H1 (cell line): Measurements from ENCODE around the gene NOL8. TPM values are rescaled to one million over a fixed set of nuclear protein-coding genes. Genes with fewer than 3 reads are reported as not detected.

ENCODE experiments used
- CTCF ChIA-PET: fragments of 300-600 bp; sonication (Branson Sonifier 250); formaldehyde crosslinking; loops from one replicate; lab custom pipeline; 2021; ENCODE audit not compliant: partially characterized antibody; lab: Charles Lee
- POLR2A ChIA-PET: fragments of 300-600 bp; sonication (Branson Sonifier 250); formaldehyde crosslinking; loops from one replicate; lab custom pipeline; 2021; ENCODE audit warnings: inconsistent platforms; ENCODE audit not compliant: partially characterized antibody; lab: Charles Lee
- DNase-seq, 2 experiments: peaks; one replicate each; pipeline versions ENCODE4 v3.0.0 to v3.0.0-alpha.2; 2010 to 2022; ENCODE audit warnings: low spot score in 2 of 2, low read depth in 1 of 2, mixed read lengths in 1 of 2
- FAIRE-seq: peaks from 2 replicates; lab custom pipeline; 2011; peaks lifted over from hg19 to GRCh38; lab: Jason Lieb, UNC
- H2AFZ ChIP-seq: 2 replicates; pipeline ENCODE4 v1.8.1; 2012; ENCODE audit warnings: low read length, inconsistent platforms
- H2AK5ac ChIP-seq: 2 replicates; pipeline ENCODE4 v1.6.1; 2013; ENCODE audit warnings: low read depth, low read length
- H2BK120ac ChIP-seq: replicated peaks from 2 replicates; pipeline ENCODE3; 2013; ENCODE audit warnings: low read depth, low read length, inconsistent platforms
- H2BK12ac ChIP-seq: 2 replicates; pipeline ENCODE4 v1.6.1; 2013; ENCODE audit warnings: low read depth, low read length
- H2BK15ac ChIP-seq: 2 replicates; pipeline ENCODE4 v1.6.1; 2013; ENCODE audit warnings: low read length
- H2BK20ac ChIP-seq: 2 replicates; pipeline ENCODE4 v1.6.1; 2013; ENCODE audit warnings: low read length
- H2BK5ac ChIP-seq: 2 replicates; pipeline ENCODE4 v1.6.1; 2013; ENCODE audit warnings: low read depth, low read length
- H3K14ac ChIP-seq: 2 replicates; pipeline ENCODE4 v1.6.1; 2013; ENCODE audit warnings: inconsistent platforms; ENCODE audit not compliant: insufficient read length
- H3K18ac ChIP-seq: 2 replicates; pipeline ENCODE4 v1.6.1; 2013; ENCODE audit warnings: low read length; ENCODE audit errors: extremely low read depth
- H3K23ac ChIP-seq: 2 replicates; pipeline ENCODE4 v1.6.1; 2013; ENCODE audit warnings: inconsistent platforms; ENCODE audit not compliant: insufficient read length
- H3K23me2 ChIP-seq: 2 replicates; pipeline ENCODE4 v1.6.1; 2013; ENCODE audit warnings: low read depth, low read length
- H3K27ac ChIP-seq: 2 replicates; pipeline ENCODE4 v1.6.1; 2011; ENCODE audit warnings: low read depth, low read length, inconsistent platforms
- H3K27me3 ChIP-seq, 4 experiments: replicated peaks in 1 of 4; 1 replicate in 1 of 4; 2 replicates in 3 of 4; pipeline versions ENCODE4 v1.6.1 to v1.8.1; 2011 to 2013; ENCODE audit warnings: low read length in 3 of 4, mild to moderate bottlenecking in 3 of 4, inconsistent platforms in 2 of 4, mixed read lengths in 2 of 4, moderate library complexity in 1 of 4; ENCODE audit not compliant: control insufficient read depth in 3 of 4, insufficient read depth in 3 of 4; ENCODE audit errors: extremely low read depth in 1 of 4
- H3K36me3 ChIP-seq, 4 experiments: 2 replicates each; pipeline versions ENCODE4 v1.6.1 to v1.8.1; 2011 to 2013; ENCODE audit warnings: mild to moderate bottlenecking in 4 of 4, low read length in 3 of 4, moderate library complexity in 2 of 4, control low read depth in 1 of 4, inconsistent platforms in 1 of 4; ENCODE audit not compliant: insufficient read depth in 4 of 4, control insufficient read depth in 2 of 4
- H3K4ac ChIP-seq: replicated peaks from 2 replicates; pipeline ENCODE3; 2013; ENCODE audit warnings: low read length, low read depth, mixed read lengths, inconsistent platforms; ENCODE audit not compliant: insufficient read length
- H3K4me1 ChIP-seq, 4 experiments: replicated peaks in 1 of 4; 1 replicate in 1 of 4; 2 replicates in 3 of 4; pipeline versions ENCODE4 v1.6.1 to v1.8.1; 2011 to 2013; ENCODE audit warnings: low read length in 3 of 4, inconsistent platforms in 2 of 4, mixed read lengths in 1 of 4; ENCODE audit not compliant: insufficient read depth in 4 of 4, control insufficient read depth in 3 of 4
- H3K4me2 ChIP-seq, 2 experiments: 2 replicates each; pipeline versions ENCODE4 v1.6.1 to v1.8.1; 2011 to 2013; ENCODE audit warnings: low read depth in 2 of 2, low read length in 2 of 2, control low read depth in 1 of 2, inconsistent platforms in 1 of 2, mild to moderate bottlenecking in 1 of 2; ENCODE audit not compliant: insufficient read depth in 1 of 2
- H3K4me3 ChIP-seq, 4 experiments: fragments of 200-600, 300-600 bp in 1 of 4; sonication (generic), shearing (Covaris generic), sonication (Bioruptor Twin) in 1 of 4; 2 replicates each; pipeline versions ENCODE4 v1.5.1 to v1.8.1; 2011 to 2016; ENCODE audit warnings: low read length in 4 of 4, low read depth in 3 of 4, control low read depth in 2 of 4, inconsistent platforms in 2 of 4, mild to moderate bottlenecking in 2 of 4, mixed read lengths in 1 of 4, moderate library complexity in 1 of 4; ENCODE audit not compliant: insufficient read depth in 2 of 4; ENCODE audit errors: extremely low read depth in 1 of 4
- H3K56ac ChIP-seq: replicated peaks from 2 replicates; pipeline ENCODE3; 2013; ENCODE audit warnings: low read depth, mild to moderate bottlenecking, mixed read lengths, low read length, inconsistent platforms; ENCODE audit not compliant: insufficient read length
- H3K79me1 ChIP-seq: 2 replicates; pipeline ENCODE4 v1.6.1; 2013; ENCODE audit warnings: low read depth, low read length, control low read depth
- H3K79me2 ChIP-seq, 2 experiments: 2 replicates each; pipeline versions ENCODE4 v1.6.1 to v1.8.1; 2012 to 2013; ENCODE audit warnings: low read length in 2 of 2, mild to moderate bottlenecking in 2 of 2, inconsistent platforms in 1 of 2; ENCODE audit not compliant: insufficient read depth in 2 of 2, control insufficient read depth in 1 of 2
- H3K9ac ChIP-seq, 4 experiments: replicated peaks in 1 of 4; 1 replicate in 1 of 4; 2 replicates in 3 of 4; pipeline versions ENCODE4 v1.6.1 to v1.8.1; 2011 to 2013; ENCODE audit warnings: low read depth in 3 of 4, low read length in 3 of 4, control low read depth in 2 of 4, mild to moderate bottlenecking in 2 of 4, moderate library complexity in 2 of 4, inconsistent platforms in 1 of 4; ENCODE audit errors: extremely low read depth in 1 of 4
- H3K9me3 ChIP-seq, 2 experiments: 2 replicates each; pipeline versions ENCODE4 v1.6.1 to v1.8.1; 2012 to 2013; ENCODE audit warnings: mild to moderate bottlenecking in 2 of 2, moderate library complexity in 2 of 2, control low read depth in 1 of 2, inconsistent platforms in 1 of 2, low read depth in 1 of 2, low read length in 1 of 2, mixed read lengths in 1 of 2; ENCODE audit not compliant: insufficient read depth in 2 of 2
- H4K20me1 ChIP-seq, 2 experiments: replicated peaks in 1 of 2; 2 replicates each; pipeline versions ENCODE3 to v1.8.1; 2011 to 2013; ENCODE audit warnings: inconsistent platforms in 2 of 2, low read length in 2 of 2, mild to moderate bottlenecking in 1 of 2; ENCODE audit not compliant: insufficient read depth in 2 of 2, control insufficient read depth in 1 of 2
- H4K5ac ChIP-seq: 2 replicates; pipeline ENCODE4 v1.6.1; 2013; ENCODE audit warnings: low read length, low read depth, mixed read lengths, inconsistent platforms; ENCODE audit not compliant: insufficient read length
- H4K8ac ChIP-seq: 2 replicates; pipeline ENCODE4 v1.8.0; 2013; ENCODE audit warnings: mild to moderate bottlenecking, moderate library complexity, low read length, inconsistent platforms; ENCODE audit not compliant: insufficient read depth; ENCODE audit errors: extremely low read depth
- H4K91ac ChIP-seq: replicated peaks from 2 replicates; pipeline ENCODE3; 2013; ENCODE audit warnings: low read length, mixed read lengths, inconsistent platforms; ENCODE audit not compliant: insufficient read length
- BCL11A ChIP-seq, 2 experiments: IDR thresholded peaks; one replicate each; pipeline ENCODE4 v1.6.1; 2011; ENCODE audit warnings: low read depth in 2 of 2, low read length in 2 of 2, mild to moderate bottlenecking in 2 of 2
- CBX8 ChIP-seq: fragments of 300-800, 300-1000 bp; sonication (generic); IDR thresholded peaks from 2 replicates; pipeline ENCODE4 v1.7.1; 2016; ENCODE audit warnings: low read depth, low read length, borderline replicate concordance
- CHD1 ChIP-seq: IDR thresholded peaks from 2 replicates; pipeline ENCODE4 v1.6.1; 2012; ENCODE audit warnings: low read depth, low read length, improper control_type of control experiment
- EGR1 ChIP-seq: IDR thresholded peaks from 2 replicates; pipeline ENCODE4 v1.6.1; 2011; ENCODE audit warnings: low read depth, low read length, borderline replicate concordance
- JUND ChIP-seq: IDR thresholded peaks from 2 replicates; pipeline ENCODE4 v1.6.1; 2011; ENCODE audit warnings: mild to moderate bottlenecking, improper control_type of control experiment, low read length
- KDM1A ChIP-seq: fragments of 200-600, 300-600 bp; sonication (generic); IDR thresholded peaks from 2 replicates; pipeline ENCODE4 v1.7.1; 2016; ENCODE audit warnings: mild to moderate bottlenecking, low read length, borderline replicate concordance
- MAX ChIP-seq: IDR thresholded peaks from 2 replicates; pipeline ENCODE4 v1.6.1; 2012; ENCODE audit warnings: inconsistent platforms
- NANOG ChIP-seq: IDR thresholded peaks from 2 replicates; pipeline ENCODE4 v1.6.1; 2011; ENCODE audit warnings: low read length, low read depth, mild to moderate bottlenecking, inconsistent platforms; ENCODE audit not compliant: insufficient read depth, poor library complexity, severe bottlenecking
- POLR2A ChIP-seq, 2 experiments: IDR thresholded peaks; 1 replicate in 1 of 2; 2 replicates in 1 of 2; pipeline ENCODE4 v1.6.1; 2011; ENCODE audit warnings: low read depth in 2 of 2, low read length in 2 of 2, mild to moderate bottlenecking in 2 of 2; ENCODE audit errors: control extremely low read depth in 1 of 2
- RAD21 ChIP-seq, 2 experiments: IDR thresholded peaks in 1 of 2; conservative IDR thresholded peaks in 1 of 2; 2 replicates each; pipeline ENCODE4 v1.6.1; 2011; ENCODE audit warnings: low read depth in 2 of 2, low read length in 2 of 2, improper control_type of control experiment in 1 of 2, inconsistent platforms in 1 of 2, mild to moderate bottlenecking in 1 of 2, moderate library complexity in 1 of 2
- SP4 ChIP-seq: IDR thresholded peaks from 2 replicates; pipeline ENCODE4 v1.6.1; 2012; ENCODE audit warnings: low read length, inconsistent platforms
- TCF12 ChIP-seq: IDR thresholded peaks from 2 replicates; pipeline ENCODE4 v1.6.1; 2011; ENCODE audit warnings: low read depth, mild to moderate bottlenecking, low read length
- YY1 ChIP-seq: IDR thresholded peaks from 2 replicates; pipeline ENCODE4 v1.6.1; 2011; ENCODE audit warnings: low read depth, mild to moderate bottlenecking, low read length
- WGBS, 2 experiments: shearing (Covaris generic) in 1 of 2; methylation state at CpG; one replicate each; pipeline versions ENCODE4 v1.1.6 to v1.1.7; 2013 to 2015; ENCODE audit warnings: low lambda C conversion rate in 2 of 2, mixed read lengths in 2 of 2, inconsistent platforms in 1 of 2, low coverage in 1 of 2, missing lambda C conversion rate in 1 of 2; ENCODE audit not compliant: insufficient replicate concordance in 2 of 2, insufficient coverage in 1 of 2, insufficient read length in 1 of 2; ENCODE audit errors: extremely low coverage in 1 of 2, missing lambda C conversion rate in 1 of 2; 5-methylcytosine and 5-hydroxymethylcytosine counted together
- polyA plus RNA-seq, 7 experiments: library from polyadenylated mRNA; depleted of rRNA in 3 of 7; stranded (reverse) in 5 of 7; unstranded in 2 of 7; fragments of >200 nt in 5 of 7; fragments of 200-250 nt in 2 of 7; gene quantifications; 1 replicate in 5 of 7; 2 replicates in 1 of 7; 4 replicates in 1 of 7; pipeline versions ENCODE4 v1.2.1 to v1.2.3, GENCODE V29; 2011 to 2013; ENCODE audit warnings: missing spikeins in 2 of 7, mixed read lengths in 2 of 7
- total RNA-seq: library from RNA; stranded (reverse); fragmentation: NEBNext Ultra II Directional; extraction: Animal tissue kit (Norgen Biotek cat#: 25700); gene quantifications from 2 replicates; pipeline ENCODE4 v1.2.1, GENCODE V29; 2021

Gene NOL8
- total and polyA plus RNA-seq, 2 of the 8 experiments (the other 6 are each of a cell fraction or from before 2014, with no cell fraction given) = 6.2 to 30.4 TPM

DNA sequence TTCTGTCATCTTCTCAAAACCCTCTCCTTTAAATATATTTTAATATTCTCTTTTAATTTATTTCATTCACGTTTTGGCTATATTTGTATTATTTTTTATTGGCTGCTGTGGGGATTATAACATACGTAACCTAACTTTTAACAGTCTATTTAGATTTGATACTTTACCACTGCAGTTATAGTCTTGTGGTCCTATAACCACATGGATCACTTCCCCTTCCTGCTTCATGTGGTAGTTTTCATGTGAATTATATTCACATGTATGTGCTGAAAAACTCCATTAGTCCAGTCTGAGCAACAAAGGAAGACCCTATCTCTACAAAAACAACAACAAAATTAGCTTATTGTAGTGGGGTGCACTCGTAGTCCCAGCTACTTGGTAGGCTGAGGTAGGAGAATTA, 34.9 kb upstream of the NOL8 start:
- H4K5ac ChIP-seq = no peak overlapping the region
- H3K4me2 ChIP-seq = no peak overlapping the region
- no peaks in the 10 kb centered on the region for H3K79me1 ChIP-seq
- CTCF ChIA-PET = interaction anchor here (0.6 kb wide), 1 partner anchor 269 kb away, joined by 3 read pairs; no protein-coding TSS in a partner anchor
- no peak overlapping the region for H3K9ac ChIP-seq
- no peak for DNase-seq
- no peak overlapping the region for H2BK20ac ChIP-seq
- no peak overlapping the region for H2AK5ac ChIP-seq
- no peak for FAIRE-seq
- H4K91ac ChIP-seq = no peak overlapping the region
- H2AFZ ChIP-seq = no peak overlapping the region
- H3K23me2 ChIP-seq = no peaks in the 10 kb centered on the region
- no peak overlapping the region for H2BK12ac ChIP-seq
- H2BK120ac ChIP-seq = no peak overlapping the region
- no peaks in the 10 kb centered on the region for H4K20me1 ChIP-seq
- H3K27ac ChIP-seq = no peak overlapping the region
- H3K4me3 ChIP-seq = no peak overlapping the region
- H3K23ac ChIP-seq = no peak overlapping the region
- POLR2A ChIA-PET = no interaction called here
- no peaks in the 10 kb centered on the region; a peak in 2 of 8 replicates for H3K36me3 ChIP-seq
- TF ChIP-seq MAX = no peak
- no peak for TF ChIP-seq CHD1
- no peak for TF ChIP-seq SP4
- TF ChIP-seq EGR1 = no peak
- TF ChIP-seq NANOG = no peak
- TF ChIP-seq YY1 = no peak
- TF ChIP-seq POLR2A (IDR thresholded peaks at IDR 0.05; ENCODE audit: control extremely low read depth in 1 of 2, low read depth in 2 of 2, low read length in 2 of 2) = no peak
- no peak for TF ChIP-seq RAD21 (IDR thresholded peaks at IDR 0.05 in 1 of 2, conservative IDR thresholded peaks at IDR 0.05 in 1 of 2; ENCODE audit: low read depth in 2 of 2, low read length in 2 of 2)
- TF ChIP-seq CBX8 = no peak
- TF ChIP-seq BCL11A (IDR thresholded peaks at IDR 0.05; ENCODE audit: low read depth in 2 of 2, low read length in 2 of 2) = no peak
- TF ChIP-seq JUND = no peak
- TF ChIP-seq TCF12 = no peak
- TF ChIP-seq KDM1A = no peak
- no peaks in the 10 kb centered on the region for H3K79me2 ChIP-seq
- H3K14ac ChIP-seq = no peak overlapping the region
- no peaks in the 10 kb centered on the region for H3K4me1 ChIP-seq
- H2BK5ac ChIP-seq = no peak overlapping the region
- no peak overlapping the region for H3K4ac ChIP-seq
- WGBS, 2 experiments = 85% methylated on average over 3 of the region's 3 CpGs; no CpG with 5 or more reads in 1 of the 2 experiments
- no peak overlapping the region for H3K18ac ChIP-seq
- H3K27me3 ChIP-seq = no peaks in the 10 kb centered on the region
- H3K56ac ChIP-seq = no peak overlapping the region
- no peak overlapping the region for H2BK15ac ChIP-seq
- no peaks in the 10 kb centered on the region for H3K9me3 ChIP-seq
- H4K8ac ChIP-seq = no peak overlapping the region
